OCI-LY1 (cell line): Measurements from ENCODE around the gene ADA.
A peak's percentile ranks its signal among the peaks of the same experiment; 100 is the strongest.

Experiments used
- H2AFZ ChIP-seq: fragments of 200-600 bp; sonication (generic), shearing (Covaris generic); 2 replicates; pipeline ENCODE4 v1.6.0; 2014; ENCODE audit warnings: antibody characterized with exemption, mild to moderate bottlenecking, low read length
- H3F3A ChIP-seq: fragments of 200-600 bp; sonication (generic), shearing (Covaris generic); 2 replicates; pipeline ENCODE4 v1.6.0; 2014; ENCODE audit warnings: mild to moderate bottlenecking, antibody characterized with exemption, low read length, moderate library complexity; ENCODE audit not compliant: insufficient read depth
- H3K27ac ChIP-seq: fragments of 200-600 bp; sonication (generic); 2 replicates; pipeline ENCODE4 v1.5.1; 2014; ENCODE audit warnings: low read length, mixed run types, mild to moderate bottlenecking, low read depth; ENCODE audit not compliant: poor library complexity, severe bottlenecking
- H3K27me3 ChIP-seq: fragments of 200-600 bp; sonication (generic); 2 replicates; pipeline ENCODE4 v1.6.0; 2014; ENCODE audit warnings: antibody characterized with exemption, mild to moderate bottlenecking, low read length, moderate library complexity; ENCODE audit not compliant: insufficient read depth
- H3K36me3 ChIP-seq: fragments of 200-600 bp; sonication (generic); 2 replicates; pipeline ENCODE4 v1.6.1; 2014; ENCODE audit warnings: mild to moderate bottlenecking, antibody characterized with exemption, low read length, moderate library complexity, mixed read lengths; ENCODE audit not compliant: insufficient read depth
- H3K4me1 ChIP-seq: fragments of 200-600 bp; sonication (generic); 2 replicates; pipeline ENCODE4 v1.5.1; 2014; ENCODE audit warnings: mild to moderate bottlenecking, low read length, moderate library complexity; ENCODE audit not compliant: insufficient read depth, severe bottlenecking
- H3K4me2 ChIP-seq: fragments of 200-600 bp; sonication (generic), shearing (Covaris generic); 2 replicates; pipeline ENCODE4 v1.6.1; 2014; ENCODE audit warnings: low read length
- H3K4me3 ChIP-seq: fragments of 200-600 bp; sonication (generic); 2 replicates; pipeline ENCODE4 v1.5.1; 2014; ENCODE audit warnings: low read length, low read depth, mild to moderate bottlenecking, mixed read lengths; ENCODE audit not compliant: poor library complexity, severe bottlenecking
- H3K79me2 ChIP-seq: fragments of 200-600 bp; shearing (Covaris generic); 2 replicates; pipeline ENCODE4 v1.6.1; 2016; ENCODE audit warnings: mixed run types, low read length, mixed read lengths; ENCODE audit not compliant: insufficient read depth
- H3K9ac ChIP-seq: fragments of 200-600 bp; sonication (generic), shearing (Covaris generic); 2 replicates; pipeline ENCODE4 v1.6.1; 2014; ENCODE audit warnings: mild to moderate bottlenecking, low read length, mixed read lengths
- H3K9me2 ChIP-seq: fragments of 200-600 bp; sonication (generic), shearing (Covaris generic); 2 replicates; pipeline ENCODE4 v1.6.1; 2014; ENCODE audit warnings: low read depth, mild to moderate bottlenecking, low read length, mixed read lengths
- H3K9me3 ChIP-seq: fragments of 200-600 bp; shearing (Covaris generic); 2 replicates; pipeline ENCODE4 v1.6.1; 2014; ENCODE audit warnings: low read length, mixed read lengths
- H4K20me1 ChIP-seq: fragments of 200-600 bp; sonication (generic), shearing (Covaris generic); 2 replicates; pipeline ENCODE4 v1.6.0; 2016; ENCODE audit warnings: mild to moderate bottlenecking, low read length; ENCODE audit not compliant: insufficient read depth
- CTCF ChIP-seq: fragments of 200-600 bp; sonication (generic), shearing (Covaris generic); IDR thresholded peaks from 2 replicates; pipeline ENCODE4 v1.5.1; 2017; ENCODE audit warnings: mild to moderate bottlenecking, antibody characterized with exemption, low read length, moderate library complexity, mixed read lengths
- EZH2 ChIP-seq: fragments of 200-600 bp; sonication (generic), shearing (Covaris generic); IDR thresholded peaks from 2 replicates; pipeline ENCODE4 v1.8.0; 2017; ENCODE audit warnings: borderline replicate concordance, mixed run types, mild to moderate bottlenecking, antibody characterized with exemption, low read length, moderate library complexity, mixed read lengths

Gene ADA

GRCh38 chr20:44583157-44583556 lies 68.3 kb downstream of the ADA start:
- TF ChIP-seq CTCF (no peak), EZH2 (no peak)
- H2AFZ ChIP-seq, result no peak overlapping the region
- H3K79me2 ChIP-seq, result no peaks in the 10 kb centered on the region
- no peaks in the 10 kb centered on the region for H3K27me3 ChIP-seq
- no peaks in the 10 kb centered on the region for H3K36me3 ChIP-seq
- peak overlapping the region; percentile 67 for H3K9ac ChIP-seq
- H3K4me2 ChIP-seq, result peak overlapping the region; percentile 77
- H3K9me2 ChIP-seq, result no peaks in the 10 kb centered on the region
- H3K4me3 ChIP-seq, result peak overlapping the region; percentile 45
- peaks cover 6% of the 10 kb centered on the region; the same call in 1 of the 2 replicates for H3F3A ChIP-seq
- no peaks in the 10 kb centered on the region for H4K20me1 ChIP-seq
- H3K9me3 ChIP-seq, result no peaks in the 10 kb centered on the region
- H3K27ac ChIP-seq, result peak overlapping the region; percentile 98
- peaks cover 93% of the 10 kb centered on the region for H3K4me1 ChIP-seq

- H3K4me2 ChIP-seq, result peak within 1 kb of the TSS; percentile 77
- peaks cover 86% of the 10 kb centered on the region for H3K4me1 ChIP-seq
- H3K27me3 ChIP-seq, result no peaks in the 10 kb centered on the region
- H3K4me3 ChIP-seq, result peak within 1 kb of the TSS; percentile 45
- H4K20me1 ChIP-seq, result no peaks in the 10 kb centered on the region
- H3F3A ChIP-seq, result peaks cover 6% of the 10 kb centered on the region; the same call in 1 of the 2 replicates
- no peaks in the 10 kb centered on the region for H3K9me2 ChIP-seq
- no peaks in the 10 kb centered on the region for H3K79me2 ChIP-seq
- H3K9me3 ChIP-seq, result no peaks in the 10 kb centered on the region
- peak within 1 kb of the TSS; percentile 98 for H3K27ac ChIP-seq
- no peaks in the 10 kb centered on the region for H3K36me3 ChIP-seq
- H2AFZ ChIP-seq, result peak within 1 kb of the TSS; percentile 35; the same call in 1 of the 2 replicates
- no peak for TF ChIP-seq CTCF
- TF ChIP-seq EZH2, result no peak
- H3K9ac ChIP-seq, result peak within 1 kb of the TSS; percentile 67
Measured at GRCh38 chr20:44582311-44583025, 69.0 kb downstream of the ADA start, which contains the start of gene PKIG. TSS of gene PKIG (plus strand) at chr20:44582579. CDS start at chr20:44614557, 31,978 bp downstream.

GRCh38 chr20:44581515-44581914 lies 70.0 kb downstream of the ADA start:
- H3K4me1 ChIP-seq, result peaks cover 82% of the 10 kb centered on the region
- H4K20me1 ChIP-seq, result no peaks in the 10 kb centered on the region
- peak overlapping the region; percentile 98 for H3K27ac ChIP-seq
- H3K27me3 ChIP-seq, result no peaks in the 10 kb centered on the region
- H3K4me3 ChIP-seq, result peak overlapping the region; percentile 12
- H2AFZ ChIP-seq, result no peak overlapping the region
- TF ChIP-seq CTCF, result no peak
- H3K36me3 ChIP-seq, result no peaks in the 10 kb centered on the region
- no peaks in the 10 kb centered on the region for H3K79me2 ChIP-seq
- H3K9me3 ChIP-seq, result no peaks in the 10 kb centered on the region
- 0 out of 2 replicates have a peak, but pooled peaks cover under 1% of the 10 kb centered on the region for H3F3A ChIP-seq
- no peaks in the 10 kb centered on the region for H3K9me2 ChIP-seq
- H3K4me2 ChIP-seq, result peak overlapping the region; percentile 77
- peak overlapping the region; percentile 32 for H3K9ac ChIP-seq
